ENCODE measurements around the gene RASA4.
"Not testable (repeated sequence)": the region's sequence is repeated elsewhere in the genome, so short reads cannot be mapped to it uniquely, and the experiment has no call there.

- TF ChIP-seq ATF3 (IDR thresholded peaks at IDR 0.05); CTCF (IDR thresholded peaks at IDR 0.05; ENCODE audit: low read depth, low read length, missing input control); RAD21 (IDR thresholded peaks at IDR 0.05); TAF1 (conservative IDR thresholded peaks at IDR 0.05); GABPA (IDR thresholded peaks at IDR 0.05 in 1 of 2, conservative IDR thresholded peaks at IDR 0.05 in 1 of 2); NR2F2 (IDR thresholded peaks at IDR 0.05); HNF4A (conservative IDR thresholded peaks at IDR 0.05); FOXA1 (IDR thresholded peaks at IDR 0.05); HNF4G (IDR thresholded peaks at IDR 0.05); REST (IDR thresholded peaks at IDR 0.05); MAX (IDR thresholded peaks at IDR 0.05): not testable (repeated sequence)
Observed at GRCh38 chr7:102578486-102578885, 38.1 kb downstream of the RASA4 start.
